Spleen (tissue), 11 donors: ENCODE measurements around the gene RIMBP2. TPM values are rescaled to one million over a fixed set of nuclear protein-coding genes. Genes with fewer than 3 reads are reported as not detected.

Source experiments
- DNase-seq: peaks from one replicate; pipeline ENCODE4 v3.0.0-alpha.2; 2020
- H3K27ac ChIP-seq, 8 donors: fragments of 200-600 bp; sonication (generic) in 7 of 8; 1 replicate in 4 of 8; 2 replicates in 4 of 8; pipeline versions ENCODE4 v1.5.0 to v1.8.0; 2016 to 2021; ENCODE audit warnings: inconsistent platforms in 4 of 8, mild to moderate bottlenecking in 4 of 8, moderate library complexity in 1 of 8
- H3K27me3 ChIP-seq, 7 donors: fragments of 200-600 bp; sonication (generic) in 6 of 7; replicated peaks in 1 of 7; 1 replicate in 4 of 7; 2 replicates in 3 of 7; pipeline versions ENCODE4 v1.5.0 to v1.8.0; 2016 to 2021; ENCODE audit warnings: inconsistent platforms in 3 of 7, mild to moderate bottlenecking in 1 of 7
- H3K36me3 ChIP-seq, 6 donors: fragments of 200-600 bp; sonication (generic) in 5 of 6; 1 replicate in 4 of 6; 2 replicates in 2 of 6; pipeline versions ENCODE4 v1.5.0 to v1.8.0; 2016 to 2021; ENCODE audit warnings: inconsistent platforms in 2 of 6
- H3K4me1 ChIP-seq, 6 donors: fragments of 200-600 bp; sonication (generic) in 5 of 6; 1 replicate in 3 of 6; 2 replicates in 3 of 6; pipeline versions ENCODE4 v1.5.0 to v1.8.0; 2016 to 2021; ENCODE audit warnings: inconsistent platforms in 3 of 6
- H3K4me3 ChIP-seq, 8 donors: fragments of 200-600 bp; sonication (generic) in 7 of 8; 1 replicate in 4 of 8; 2 replicates in 4 of 8; pipeline versions ENCODE4 v1.5.0 to v1.8.0; 2016 to 2021; ENCODE audit warnings: inconsistent platforms in 4 of 8, mild to moderate bottlenecking in 4 of 8, moderate library complexity in 2 of 8
- H3K9me3 ChIP-seq, 8 donors: fragments of 200-600 bp; sonication (generic) in 7 of 8; 1 replicate in 4 of 8; 2 replicates in 4 of 8; pipeline versions ENCODE4 v1.5.0 to v1.8.0; 2016 to 2021; ENCODE audit warnings: inconsistent platforms in 4 of 8
- POLR2A ChIP-seq, 3 donors: fragments of 450-650 bp; IDR thresholded peaks; one replicate each; pipeline ENCODE4 v1.5.1; 2017; ENCODE audit warnings: antibody characterized with exemption in 3 of 3, mild to moderate bottlenecking in 1 of 3
- POLR2AphosphoS5 ChIP-seq, 3 donors: sonication (generic); formaldehyde crosslinking; IDR thresholded peaks; one replicate each; pipeline ENCODE4 v1.5.1; 2017; ENCODE audit warnings: antibody characterized with exemption in 3 of 3
- WGBS, 5 donors: extraction: QIAGEN DNeasy Blood & Tissue Kit in 3 of 5; methylation state at CpG; one replicate each; pipeline versions ENCODE4 v1.1.5 to v1.1.7; 2013 to 2018; 5-methylcytosine and 5-hydroxymethylcytosine counted together
- intact Hi-C: fragments of 100-400 bp; cut with DNase I; formaldehyde crosslinking; loops from one replicate; pipeline ENCODE4 v1.15.0; 2023; ENCODE audit warnings: low total_unique reads
- polyA plus RNA-seq, 3 donors: library from polyadenylated mRNA; stranded (reverse); fragments of 200-250 nt; gene quantifications; one replicate each; pipeline ENCODE4 v1.2.1, GENCODE V29; 2013
- total RNA-seq, 7 donors: library from RNA; depleted of rRNA in 3 of 7; stranded (reverse); fragments of >200 nt in 3 of 7; fragmentation: NEBNext Ultra II Directional in 4 of 7; extraction: Animal tissue kit (Norgen Biotek cat#: 25700) in 4 of 7; gene quantifications; one replicate each; pipeline versions ENCODE4 v1.1.0 to v1.2.1, GENCODE V29; 2016 to 2021
- TF ChIP-seq, protein P1 (sequence below), 11 experiments: fragments of 200-600 bp in 7 of 11; fragments of 450-650 bp in 4 of 11; sonication (generic) in 4 of 11; IDR thresholded peaks in 8 of 11; conservative IDR thresholded peaks in 3 of 11; 1 replicate in 7 of 11; 2 replicates in 4 of 11; pipeline versions ENCODE4 v1.4.0 to v1.8.0; 2016 to 2021; ENCODE audit warnings: antibody characterized with exemption in 11 of 11, inconsistent platforms in 4 of 11, mild to moderate bottlenecking in 1 of 11
- donor health status: healthy with polysubstance abuse.
- donor health status: DM: no; HTN: no; CAD: no; lungs with moderate emphysema.
- donor health status: DM: no; HTN: no; CAD: no.
- donor health status: Bipolar disorder and iron deficiency.
- donor health status: healthy.
- donor health status: DM: no; HTN: no; CAD: no.
- donor health status: DM: yes; HTN: yes; CAD: no.

The RIMBP2 gene
- total and polyA plus RNA-seq, 10 donors = 0.05 to 5.2 (median 0.95) TPM

DNA sequence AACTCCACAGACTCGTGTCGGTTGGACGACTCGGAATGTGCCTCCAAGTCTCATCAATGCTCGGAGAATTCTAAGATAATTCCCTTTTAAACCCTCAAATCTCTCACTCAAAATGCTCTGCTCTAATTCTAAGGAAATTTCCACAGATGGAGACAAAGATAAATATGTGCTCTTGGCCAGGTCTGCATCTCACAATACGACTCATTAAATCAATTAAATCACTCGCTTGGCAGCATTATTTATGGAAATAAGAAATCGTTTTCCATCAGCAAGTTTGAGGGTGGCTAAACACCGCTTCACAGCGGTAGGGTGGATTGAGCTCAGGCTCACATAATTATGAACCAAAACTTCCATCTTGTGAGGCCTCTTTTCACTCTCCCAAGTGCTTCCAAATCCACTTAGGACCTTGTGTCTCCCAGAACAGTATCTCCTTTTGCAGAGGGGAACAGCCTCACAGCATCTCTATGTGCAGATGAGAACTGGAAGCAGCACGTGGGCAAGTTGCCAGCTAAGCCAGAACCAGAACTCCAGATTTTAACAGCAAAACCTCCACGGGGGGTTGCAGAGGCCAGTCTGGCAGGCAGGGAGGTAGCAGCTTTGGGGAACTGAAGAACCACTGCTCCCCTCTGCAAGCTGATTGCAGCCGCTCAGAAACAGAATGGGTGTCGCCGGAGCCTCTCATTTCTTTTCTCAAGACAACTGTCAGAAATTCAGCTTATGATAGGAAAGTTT, 43.8 kb downstream of the RIMBP2 start:
- Histone ChIP-seq H3K27me3 (no peaks in the 10 kb centered on the region), H3K36me3 (no peaks in the 10 kb centered on the region), H3K4me1 (no peaks in the 10 kb centered on the region), H3K9me3 (peaks cover 0 to 47% (median 12%) of the 10 kb centered on the region in 8 donors), H3K27ac (no peak overlapping the region), H3K4me3 (no peak overlapping the region)
- peak; percentile 25 for DNase-seq
- intact Hi-C loops = no loop called here
- WGBS, 5 donors = 72 to 79% (median 77%) methylated on average over 14 to 15 of the region's 15 CpGs
- TF ChIP-seq POLR2AphosphoS5 (IDR thresholded peaks at IDR 0.05) (no peak), POLR2A (IDR thresholded peaks at IDR 0.05) (no peak)
- TF ChIP-seq, protein P1, sequence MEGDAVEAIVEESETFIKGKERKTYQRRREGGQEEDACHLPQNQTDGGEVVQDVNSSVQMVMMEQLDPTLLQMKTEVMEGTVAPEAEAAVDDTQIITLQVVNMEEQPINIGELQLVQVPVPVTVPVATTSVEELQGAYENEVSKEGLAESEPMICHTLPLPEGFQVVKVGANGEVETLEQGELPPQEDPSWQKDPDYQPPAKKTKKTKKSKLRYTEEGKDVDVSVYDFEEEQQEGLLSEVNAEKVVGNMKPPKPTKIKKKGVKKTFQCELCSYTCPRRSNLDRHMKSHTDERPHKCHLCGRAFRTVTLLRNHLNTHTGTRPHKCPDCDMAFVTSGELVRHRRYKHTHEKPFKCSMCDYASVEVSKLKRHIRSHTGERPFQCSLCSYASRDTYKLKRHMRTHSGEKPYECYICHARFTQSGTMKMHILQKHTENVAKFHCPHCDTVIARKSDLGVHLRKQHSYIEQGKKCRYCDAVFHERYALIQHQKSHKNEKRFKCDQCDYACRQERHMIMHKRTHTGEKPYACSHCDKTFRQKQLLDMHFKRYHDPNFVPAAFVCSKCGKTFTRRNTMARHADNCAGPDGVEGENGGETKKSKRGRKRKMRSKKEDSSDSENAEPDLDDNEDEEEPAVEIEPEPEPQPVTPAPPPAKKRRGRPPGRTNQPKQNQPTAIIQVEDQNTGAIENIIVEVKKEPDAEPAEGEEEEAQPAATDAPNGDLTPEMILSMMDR (IDR thresholded peaks at IDR 0.05 in 8 of 11, conservative IDR thresholded peaks at IDR 0.05 in 3 of 11) = no peak

DNA sequence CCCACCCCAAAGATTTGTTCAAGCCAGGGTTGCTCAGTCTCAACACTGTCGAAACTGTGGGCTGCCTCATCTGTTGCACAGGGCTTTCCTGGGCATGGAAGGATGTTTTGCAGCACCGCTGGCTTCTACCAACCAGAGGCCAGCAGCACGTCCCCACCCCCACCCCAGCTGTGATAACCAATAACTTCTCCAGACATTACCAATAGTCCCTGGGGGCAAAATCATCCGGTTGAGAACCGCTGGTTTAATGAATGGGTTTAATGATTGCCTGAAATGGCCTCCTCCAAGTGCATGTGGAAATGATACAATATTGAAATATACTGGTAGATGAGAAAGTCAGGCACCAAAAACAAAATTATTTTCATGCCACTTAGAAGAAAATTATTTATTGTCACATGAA, 44.5 kb downstream of the RIMBP2 start:
- DNase-seq = peak; percentile 10
- Histone ChIP-seq H3K9me3 (peaks cover 0 to 45% (median 12%) of the 10 kb centered on the region in 8 donors), H3K27me3 (no peaks in the 10 kb centered on the region), H3K27ac (no peak overlapping the region), H3K4me1 (no peaks in the 10 kb centered on the region), H3K36me3 (no peaks in the 10 kb centered on the region), H3K4me3 (no peak overlapping the region)
- intact Hi-C loops = no loop called here
- 69 to 90% (median 86%) methylated on average over 5 of the region's 5 CpGs for WGBS, 5 donors
- no peak for TF ChIP-seq POLR2AphosphoS5 (IDR thresholded peaks at IDR 0.05)
- TF ChIP-seq POLR2A (IDR thresholded peaks at IDR 0.05) = no peak
- TF ChIP-seq, protein P1 (IDR thresholded peaks at IDR 0.05 in 8 of 11, conservative IDR thresholded peaks at IDR 0.05 in 3 of 11) = no peak

DNA sequence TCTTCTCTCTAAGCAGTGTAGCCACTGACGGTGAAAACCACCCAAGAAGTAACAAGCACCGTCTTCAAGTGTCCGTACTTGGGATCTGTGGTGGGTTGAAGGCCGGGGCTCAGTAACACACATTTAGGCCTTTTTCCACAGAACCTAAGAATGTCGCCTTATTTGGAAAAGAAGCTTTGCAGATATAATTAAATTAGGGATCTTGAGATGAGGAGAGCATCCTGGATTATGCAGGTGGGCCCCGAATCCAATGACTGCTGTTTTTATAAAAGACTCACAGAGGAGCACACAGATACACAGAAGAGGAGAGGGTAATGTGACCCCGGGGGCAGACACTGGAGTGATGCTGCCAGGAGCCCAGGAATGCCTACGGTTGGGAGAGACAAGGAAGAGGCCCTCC, 46.3 kb downstream of the RIMBP2 start:
- intact Hi-C loops = no loop called here
- no peak overlapping the region for H3K4me3 ChIP-seq
- DNase-seq = peak; percentile 39
- no peaks in the 10 kb centered on the region for H3K36me3 ChIP-seq
- peaks cover 0 to 43% (median 12%) of the 10 kb centered on the region in 8 donors for H3K9me3 ChIP-seq
- H3K27ac ChIP-seq = no peak overlapping the region
- 76 to 94% (median 84%) methylated on average over 8 of the region's 8 CpGs for WGBS, 5 donors
- TF ChIP-seq POLR2AphosphoS5 (IDR thresholded peaks at IDR 0.05) (no peak), POLR2A (IDR thresholded peaks at IDR 0.05) (no peak)
- TF ChIP-seq, protein P1 (IDR thresholded peaks at IDR 0.05 in 8 of 11, conservative IDR thresholded peaks at IDR 0.05 in 3 of 11) = no peak
- no peaks in the 10 kb centered on the region for H3K4me1 ChIP-seq
- no peaks in the 10 kb centered on the region for H3K27me3 ChIP-seq

DNA sequence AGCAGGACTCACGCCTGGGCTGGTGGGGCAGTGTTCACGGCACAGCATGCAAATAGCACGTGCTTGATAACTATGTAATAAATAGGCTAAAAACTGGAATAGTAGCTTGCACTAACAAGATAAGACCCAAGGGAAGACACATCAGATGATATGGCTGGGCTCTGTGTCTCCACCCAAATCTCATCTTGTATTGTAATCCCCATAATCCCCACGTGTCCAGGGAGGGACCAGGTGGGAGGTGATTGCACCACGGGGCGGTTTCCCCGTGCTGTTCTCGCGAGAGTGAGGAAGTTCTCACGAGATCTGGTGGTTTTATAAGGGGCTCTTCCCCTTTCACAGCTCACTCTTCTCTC, 46.9 kb downstream of the RIMBP2 start:
- TF ChIP-seq, protein P1 (IDR thresholded peaks at IDR 0.05 in 8 of 11, conservative IDR thresholded peaks at IDR 0.05 in 3 of 11) = no peak
- no peak for TF ChIP-seq POLR2AphosphoS5 (IDR thresholded peaks at IDR 0.05)
- no peak for TF ChIP-seq POLR2A (IDR thresholded peaks at IDR 0.05)
- Histone ChIP-seq H3K36me3 (no peaks in the 10 kb centered on the region), H3K27ac (no peak overlapping the region), H3K27me3 (no peaks in the 10 kb centered on the region), H3K9me3 (peaks cover 0 to 43% (median 12%) of the 10 kb centered on the region in 8 donors), H3K4me3 (no peak overlapping the region), H3K4me1 (no peaks in the 10 kb centered on the region)
- 52 to 64% (median 59%) methylated on average over 10 of the region's 10 CpGs for WGBS, 5 donors
- no peak for DNase-seq
- intact Hi-C loops = no loop called here
